Right ventricle myocardium superior (tissue), 1 donor: ENCODE results near the gene IFIT5. TPM values are rescaled to one million over a fixed set of nuclear protein-coding genes. Genes with fewer than 3 reads are reported as not detected.

Source experiments
- ATAC-seq: fragments of 200-7000 bp; cut with Tn5 transposase; one replicate; pipeline ENCODE4 v1.9.1; 2020; ENCODE audit warnings: mild to moderate bottlenecking; ENCODE audit not compliant: poor library complexity
- DNase-seq: peaks from one replicate; pipeline ENCODE4 v3.0.0-alpha.2; 2020
- intact Hi-C: fragments of 100-400 bp; cut with DNase I; formaldehyde crosslinking; loops from one replicate; pipeline ENCODE4 v1.11.2; 2022
- long read RNA-seq: library from polyadenylated mRNA; unstranded; transcript quantifications from one replicate; pipeline ENCODE4 v2.0.0, GENCODE V29; 2021
- total RNA-seq: library from RNA; stranded (reverse); fragmentation: NEBNext Ultra II Directional; extraction: Animal tissue kit (Norgen Biotek cat#: 25700); gene quantifications from one replicate; pipeline ENCODE4 v1.2.1, GENCODE V29; 2021
- donor health status: DM: no; HTN: yes; CAD: no; lungs with severe emphysema.

IFIT5 gene, protein sequence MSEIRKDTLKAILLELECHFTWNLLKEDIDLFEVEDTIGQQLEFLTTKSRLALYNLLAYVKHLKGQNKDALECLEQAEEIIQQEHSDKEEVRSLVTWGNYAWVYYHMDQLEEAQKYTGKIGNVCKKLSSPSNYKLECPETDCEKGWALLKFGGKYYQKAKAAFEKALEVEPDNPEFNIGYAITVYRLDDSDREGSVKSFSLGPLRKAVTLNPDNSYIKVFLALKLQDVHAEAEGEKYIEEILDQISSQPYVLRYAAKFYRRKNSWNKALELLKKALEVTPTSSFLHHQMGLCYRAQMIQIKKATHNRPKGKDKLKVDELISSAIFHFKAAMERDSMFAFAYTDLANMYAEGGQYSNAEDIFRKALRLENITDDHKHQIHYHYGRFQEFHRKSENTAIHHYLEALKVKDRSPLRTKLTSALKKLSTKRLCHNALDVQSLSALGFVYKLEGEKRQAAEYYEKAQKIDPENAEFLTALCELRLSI
- 7.1 TPM for total RNA-seq
- long read RNA-seq, full-length matches to known transcripts: 37 of 39 reads
- long read RNA-seq, partial matches to known transcripts: 2 of 39 reads
- long read RNA-seq, other reads (novel, unspliced or antisense): 0 of 39 reads

DNA sequence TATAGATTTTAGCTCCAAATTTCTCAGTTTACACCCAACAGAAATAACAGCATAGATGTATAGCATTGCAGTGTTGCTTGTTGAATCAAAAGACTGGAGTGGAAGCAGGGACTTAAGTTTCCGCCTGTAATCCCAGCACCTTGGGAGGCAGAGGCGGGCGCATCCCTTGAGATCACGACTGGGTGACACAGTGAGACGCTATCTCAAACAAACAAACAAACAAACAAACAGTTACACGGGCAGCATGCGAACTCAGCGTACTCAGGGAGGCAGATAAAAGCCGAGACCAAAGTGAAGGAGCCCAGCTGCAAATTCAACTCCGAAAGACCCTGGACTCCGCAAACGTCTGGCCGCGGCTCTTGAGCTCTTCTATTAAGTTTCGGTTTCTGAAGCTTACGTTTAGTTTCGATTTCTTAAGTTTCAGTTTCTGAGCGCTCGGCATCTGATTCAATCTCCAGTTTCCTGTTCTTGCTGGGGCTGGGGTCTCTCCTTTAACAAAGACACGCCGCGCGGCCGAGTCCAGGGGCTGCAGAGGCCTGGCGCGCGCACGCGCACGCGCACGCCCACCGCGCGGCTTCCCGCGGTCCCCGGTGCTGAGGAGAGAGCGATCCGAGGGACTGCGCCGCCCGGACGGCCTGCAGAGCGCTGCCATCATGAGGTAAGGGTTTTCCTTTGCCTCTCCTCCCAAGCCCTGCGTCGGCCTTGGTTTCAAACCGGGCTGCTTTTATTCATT lies at the start of gene IFIT5:
Gene IFIT5, plus strand, starts transcription at position 423 of the 733 bp plus-strand sequence. Its CDS starts 231 bp downstream, at position 654.
- ATAC-seq: peak; percentile 96
- intact Hi-C loops: no loop called here
- DNase-seq: peak; percentile 89

DNA sequence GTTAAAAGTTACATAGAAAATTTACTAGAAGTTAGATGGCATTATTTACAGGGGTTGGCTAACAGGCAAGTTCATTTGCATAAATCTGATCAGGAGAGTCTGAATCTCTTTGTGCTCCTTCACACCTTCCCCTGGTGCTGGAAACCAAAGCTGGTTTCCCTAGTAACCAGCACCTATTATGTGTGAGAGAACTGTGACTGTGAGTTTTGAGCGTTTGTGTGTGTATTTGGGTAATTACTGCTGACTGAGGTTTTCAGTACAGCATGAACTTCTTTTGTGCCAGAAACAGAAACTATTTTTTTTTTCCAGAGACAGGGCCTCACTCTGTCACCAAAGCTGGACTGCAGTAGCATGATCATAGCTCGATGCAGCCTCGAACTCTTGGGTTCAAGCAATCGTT lies 46.8 kb upstream of the IFIT5 start:
- DNase-seq (no peak), ATAC-seq (no peak)
- intact Hi-C loops: no loop called here

DNA sequence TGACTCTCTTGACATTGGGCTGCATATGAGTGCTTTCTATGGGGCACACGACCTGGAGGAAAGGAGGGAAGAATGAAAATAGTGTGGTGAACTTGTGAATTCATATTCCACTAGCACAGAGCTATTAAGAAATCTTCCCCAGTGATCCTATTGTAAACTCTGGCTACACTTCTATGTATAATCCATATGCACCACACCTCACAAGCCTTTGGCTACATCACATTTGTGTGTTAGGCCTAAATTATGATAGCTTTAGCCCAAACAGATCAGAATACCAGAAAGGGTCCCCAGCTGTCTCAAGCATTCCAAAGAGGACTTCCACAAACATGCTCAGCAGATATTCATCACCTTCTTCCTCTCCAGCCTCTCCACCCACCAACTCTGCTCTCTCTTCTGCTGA lies 46.2 kb upstream of the IFIT5 start:
- intact Hi-C loops: no loop called here
- no peak for DNase-seq
- ATAC-seq: no peak

DNA sequence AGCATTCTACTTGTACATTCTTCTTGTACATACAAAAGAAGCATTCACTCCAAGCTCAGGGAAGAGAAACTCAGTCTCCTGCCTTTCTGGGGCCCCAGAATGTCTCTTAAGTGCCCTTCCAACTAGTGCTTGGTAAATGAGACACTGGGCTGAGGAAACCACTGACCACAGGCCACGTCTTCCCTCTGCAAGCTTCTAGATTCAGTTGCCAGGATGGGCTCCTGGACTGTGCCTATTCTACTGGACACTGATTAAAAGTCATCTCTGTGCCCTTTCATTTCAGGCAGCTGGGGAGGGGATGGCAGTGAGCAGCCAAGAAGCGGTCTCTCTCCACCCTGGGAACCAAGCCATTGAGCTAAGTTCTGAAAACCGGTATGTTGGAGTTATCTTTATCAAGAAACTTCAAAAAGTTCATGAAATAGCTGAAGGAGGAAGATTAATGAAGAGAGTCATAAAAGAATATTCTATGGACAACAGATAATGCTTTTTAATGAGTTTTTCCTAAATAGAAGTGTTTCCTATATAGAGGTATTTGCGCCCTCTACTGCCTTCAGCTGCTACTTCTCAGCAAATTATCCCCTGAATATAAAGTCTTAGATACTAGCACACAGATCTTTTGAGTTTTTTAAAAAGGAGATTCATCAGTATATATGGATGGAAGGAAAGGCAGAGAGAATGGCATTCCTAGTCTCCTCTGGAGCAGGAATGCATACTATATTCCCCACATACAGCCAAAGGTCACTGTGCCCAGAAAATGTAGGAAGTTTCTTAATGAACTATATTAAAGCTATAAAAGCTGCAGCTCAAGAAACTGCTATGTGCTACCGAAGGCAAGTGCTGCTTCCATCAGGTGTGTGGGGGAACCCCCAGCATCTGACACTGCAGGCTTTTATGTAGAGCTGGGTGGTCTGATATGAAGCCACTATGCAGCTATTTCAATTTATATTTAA lies 44.9 kb upstream of the IFIT5 start:
- ATAC-seq (no peak), DNase-seq (no peak)
- intact Hi-C loops: no loop called here

DNA sequence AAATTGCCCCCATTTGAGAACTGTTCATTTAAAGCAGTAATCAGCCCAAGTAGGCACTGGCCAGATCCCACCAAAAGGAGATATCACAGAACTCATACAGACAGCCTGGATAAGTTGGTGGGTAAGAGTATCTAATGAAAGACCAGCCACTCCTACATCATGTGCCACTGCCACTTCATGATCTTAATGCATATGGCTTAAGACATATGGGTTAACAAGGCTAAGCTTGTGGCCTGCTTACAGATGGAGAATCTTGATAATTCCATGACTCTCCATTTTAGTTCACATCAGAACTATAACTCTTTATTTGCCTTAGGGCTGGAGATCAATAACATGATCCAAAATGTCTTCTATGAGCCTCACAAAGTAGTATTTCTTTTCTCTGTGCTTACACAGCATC lies 43.3 kb upstream of the IFIT5 start:
- DNase-seq: no peak
- ATAC-seq: no peak
- intact Hi-C loops: no loop called here

DNA sequence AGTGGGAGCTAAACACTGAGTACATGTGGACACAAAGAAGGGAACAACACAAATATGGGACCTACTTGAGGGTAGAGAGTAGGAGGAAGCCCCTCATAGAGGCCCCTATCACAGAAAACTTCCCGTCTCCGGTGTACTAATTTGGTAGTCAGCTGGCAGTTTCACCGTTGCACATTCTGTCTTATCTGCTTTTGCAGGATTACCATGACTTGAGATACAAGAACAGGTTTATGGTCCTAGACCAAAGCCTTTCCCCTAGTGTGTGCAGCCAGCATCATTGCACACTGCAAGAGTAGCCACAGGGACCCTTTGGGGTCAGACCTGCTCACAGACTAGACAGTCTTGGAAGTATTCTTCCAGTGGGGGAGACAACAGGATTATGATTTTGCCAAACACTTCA lies 42.4 kb upstream of the IFIT5 start:
- intact Hi-C loops: no loop called here
- ATAC-seq (no peak), DNase-seq (no peak)

DNA sequence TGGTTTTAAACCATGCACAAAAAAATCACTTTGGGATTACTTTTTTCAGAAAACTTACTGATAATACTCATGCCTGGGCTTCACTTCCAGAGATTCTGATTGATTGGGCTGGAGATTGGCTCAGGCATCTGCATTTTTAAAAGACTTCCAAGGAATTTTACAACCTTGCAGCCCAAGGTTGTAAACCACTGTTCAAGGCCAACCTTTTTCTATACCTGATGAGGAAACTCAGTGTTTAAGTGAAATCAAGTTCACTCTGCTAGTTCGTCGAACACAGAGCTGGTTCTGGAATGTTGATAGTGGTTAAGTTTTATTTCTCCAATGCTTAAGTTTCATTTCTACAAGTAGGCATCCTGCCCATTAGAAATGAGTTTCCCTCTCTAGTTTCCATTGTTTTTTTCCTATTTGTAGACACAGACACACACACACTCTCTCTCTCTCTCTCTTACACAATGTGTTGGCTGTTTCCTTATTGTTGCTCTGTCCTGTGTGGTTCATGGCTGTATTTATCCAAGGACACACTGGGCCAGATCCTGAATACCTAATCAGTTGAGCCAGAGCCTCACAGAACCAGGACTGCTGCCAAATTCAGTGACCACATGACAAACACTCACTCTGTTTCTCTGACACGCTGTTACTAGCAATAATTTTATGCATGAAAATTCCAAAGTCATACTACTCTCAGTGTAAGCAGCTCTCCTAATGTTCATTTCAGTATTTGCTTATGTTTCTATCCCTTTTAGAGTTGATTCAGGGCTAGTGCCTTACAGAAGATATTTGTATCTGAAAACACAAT lies 40.3 kb upstream of the IFIT5 start:
- peak; percentile 96 for ATAC-seq
- intact Hi-C loops: no loop called here
- DNase-seq: peak; percentile 79

DNA sequence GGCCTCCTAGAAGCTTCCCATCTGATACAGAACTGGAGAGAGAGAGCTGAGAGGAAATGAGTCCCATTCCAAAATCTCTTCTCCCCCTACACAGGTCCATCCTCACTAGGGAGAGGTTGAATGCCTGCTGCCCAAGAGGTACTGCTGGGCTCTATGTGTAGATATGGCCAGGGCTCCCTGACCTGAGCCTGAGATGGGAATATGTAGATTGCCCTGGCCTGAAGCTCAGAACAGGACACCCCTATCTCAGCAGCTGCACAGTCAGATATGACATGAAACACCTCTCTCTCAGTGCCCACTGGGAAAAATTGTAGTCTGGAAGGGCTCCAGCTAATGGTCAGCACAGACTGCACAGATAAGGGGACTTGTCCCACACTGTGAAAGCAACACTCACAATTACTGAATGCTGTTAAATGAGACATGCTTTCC lies 39.6 kb upstream of the IFIT5 start:
- ATAC-seq: peak; percentile 61

DNA sequence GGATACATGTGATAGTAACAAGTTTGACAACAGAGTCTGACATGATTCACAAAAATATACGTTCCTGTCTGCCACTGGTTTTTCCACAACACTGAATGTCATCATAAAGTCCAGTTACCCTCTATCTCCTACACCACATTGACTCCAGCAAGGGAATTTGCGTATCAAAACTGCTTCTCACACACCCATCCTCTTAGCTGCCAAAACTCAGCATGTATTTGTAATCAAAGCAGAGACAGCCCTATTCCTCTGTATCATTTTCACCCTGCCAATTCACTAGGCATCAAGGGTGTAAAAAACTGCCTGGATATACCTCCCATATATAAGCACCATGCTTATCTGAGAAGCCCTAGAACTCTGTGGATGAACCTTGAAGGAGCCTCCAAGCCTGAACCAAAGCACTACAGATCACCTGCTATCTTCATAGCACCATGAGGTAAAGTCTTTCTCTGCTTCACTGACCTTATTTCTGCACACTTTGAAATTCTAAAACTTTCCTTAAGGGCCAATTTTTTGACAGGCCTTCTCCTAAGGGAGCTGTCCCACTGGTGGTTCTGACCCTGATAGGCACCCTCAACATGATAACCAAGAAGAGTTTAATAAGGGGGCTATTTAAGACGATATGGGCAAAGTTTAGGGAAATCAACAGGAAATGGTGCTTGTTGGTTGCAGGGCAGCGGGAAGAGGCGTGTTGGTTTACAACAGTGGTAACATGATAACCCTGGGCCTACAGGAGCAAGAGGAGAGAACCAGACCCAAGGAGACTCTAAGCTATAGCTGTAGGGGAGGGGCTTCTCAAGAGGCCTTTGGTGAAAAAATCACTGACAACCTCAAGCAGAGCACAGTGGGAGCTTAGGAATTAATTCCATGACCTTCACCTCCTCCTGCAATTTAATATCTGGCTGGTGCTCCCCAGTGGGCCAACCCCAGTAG lies 36.4 kb upstream of the IFIT5 start, which contains the start of gene IFIT1B:
Gene IFIT1B, plus strand, starts transcription at position 352 of the 933 bp plus-strand sequence. Its CDS starts 80 bp downstream, at position 432.
- intact Hi-C loops: no loop called here

More for the DNA sequence above, 39.6 kb upstream of the IFIT5 start:
- intact Hi-C loops: no loop called here
- no peak for DNase-seq

DNA sequence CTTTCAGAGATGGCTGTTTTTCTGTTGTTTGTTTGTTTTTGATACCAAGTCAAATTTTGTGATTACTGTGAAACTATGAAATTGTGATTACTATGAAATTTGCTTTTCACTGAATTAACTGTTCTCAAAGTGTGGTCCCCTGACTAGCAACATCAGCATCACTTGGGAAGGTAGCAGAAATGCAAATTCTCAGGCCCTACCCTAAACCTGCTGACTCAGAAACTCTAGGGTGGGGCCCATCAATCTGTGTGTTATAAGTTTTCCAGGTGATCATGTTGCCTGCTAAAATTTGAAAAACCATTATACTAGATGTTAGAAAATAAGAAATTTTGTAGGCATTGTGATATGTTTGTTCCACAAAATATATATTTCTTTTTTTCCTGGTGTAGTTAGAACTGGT lies 35.3 kb upstream of the IFIT5 start:
- intact Hi-C loops: no loop called here
- DNase-seq (no peak), ATAC-seq (no peak)

More for the DNA sequence above, 36.4 kb upstream of the IFIT5 start, which contains the start of gene IFIT1B:
- ATAC-seq (no peak), DNase-seq (no peak)

DNA sequence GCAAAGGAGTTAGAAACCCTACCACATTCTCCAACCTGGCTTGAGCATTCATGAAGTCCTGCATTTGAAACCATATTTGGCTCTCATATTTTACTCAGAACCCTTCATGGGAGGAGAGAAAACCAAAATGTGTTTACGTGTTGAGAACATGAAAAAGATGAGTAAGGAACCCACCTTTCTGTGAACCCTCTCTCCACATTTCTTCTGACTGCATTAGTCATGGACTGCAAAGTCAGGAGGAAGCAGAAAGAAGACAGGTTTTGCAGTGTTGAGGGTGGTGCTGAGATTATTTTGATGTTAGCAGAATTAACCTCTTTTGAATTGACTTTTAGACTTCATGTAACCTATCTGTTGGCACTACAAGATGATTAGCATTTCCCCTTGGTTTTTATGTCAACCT lies 31.6 kb upstream of the IFIT5 start:
- intact Hi-C loops: no loop called here
- no peak for ATAC-seq

DNA sequence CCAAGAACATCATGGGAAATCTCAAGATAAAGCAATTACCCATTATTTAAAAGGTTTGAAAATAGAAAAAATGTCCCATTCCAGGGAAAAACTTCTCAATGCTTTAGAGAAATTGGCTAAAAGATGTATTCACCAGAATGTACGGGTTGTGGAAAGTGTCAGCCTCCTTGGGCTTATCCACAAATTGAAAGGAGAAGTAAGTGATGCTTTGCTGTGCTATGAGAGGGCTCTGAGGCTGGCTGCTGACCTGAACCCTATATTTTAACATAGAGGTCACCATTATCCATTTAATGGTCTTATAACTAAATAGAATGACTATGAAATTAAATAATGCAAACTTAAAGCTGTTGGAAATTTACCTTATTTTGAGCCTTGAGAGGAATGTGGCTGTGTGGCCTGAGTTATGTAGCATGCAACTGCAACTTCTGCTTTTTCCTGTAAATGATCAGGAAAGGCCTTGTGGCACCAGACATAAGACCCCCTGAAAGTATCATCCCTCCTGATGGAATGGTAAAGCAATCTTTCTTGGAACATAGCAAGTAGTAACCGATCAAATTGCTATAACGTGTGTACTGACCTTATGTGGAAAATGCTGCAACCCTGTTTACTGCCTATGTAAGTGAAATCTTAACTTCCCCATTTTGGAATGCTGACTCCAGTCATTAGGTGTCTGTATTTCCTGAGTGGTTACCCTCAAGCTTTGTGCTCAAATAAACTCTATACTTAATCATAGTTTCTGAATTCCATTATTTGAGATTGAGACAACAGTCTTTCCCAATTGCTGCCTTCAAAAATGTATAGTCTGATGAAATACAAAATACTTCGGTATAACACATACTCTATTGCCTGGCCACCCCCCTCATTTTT lies 29.7 kb upstream of the IFIT5 start:
- intact Hi-C loops: no loop called here
- DNase-seq: no peak
- peak; percentile 70 for ATAC-seq

More for the DNA sequence above, 31.6 kb upstream of the IFIT5 start:
- DNase-seq: no peak

DNA sequence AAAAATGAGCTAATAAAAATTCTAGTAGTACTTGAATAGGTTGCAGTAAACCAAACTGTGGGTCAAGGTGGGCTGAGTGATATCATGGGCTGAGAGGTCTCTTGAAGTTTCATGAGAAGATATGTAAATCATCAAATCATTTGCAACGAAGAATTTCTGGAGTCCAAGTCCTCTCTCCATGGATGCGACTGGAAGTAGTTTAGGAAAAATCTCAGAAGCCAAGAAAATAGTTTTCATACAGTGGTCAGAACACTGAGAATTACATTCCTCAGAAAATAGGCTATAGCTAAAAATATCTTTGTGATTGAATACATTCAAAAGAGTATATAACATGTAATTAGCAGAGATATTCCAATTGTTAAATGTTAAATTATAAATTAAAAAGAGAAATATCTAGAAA lies 25.6 kb upstream of the IFIT5 start:
- intact Hi-C loops: no loop called here
- no peak for DNase-seq
- no peak for ATAC-seq

DNA sequence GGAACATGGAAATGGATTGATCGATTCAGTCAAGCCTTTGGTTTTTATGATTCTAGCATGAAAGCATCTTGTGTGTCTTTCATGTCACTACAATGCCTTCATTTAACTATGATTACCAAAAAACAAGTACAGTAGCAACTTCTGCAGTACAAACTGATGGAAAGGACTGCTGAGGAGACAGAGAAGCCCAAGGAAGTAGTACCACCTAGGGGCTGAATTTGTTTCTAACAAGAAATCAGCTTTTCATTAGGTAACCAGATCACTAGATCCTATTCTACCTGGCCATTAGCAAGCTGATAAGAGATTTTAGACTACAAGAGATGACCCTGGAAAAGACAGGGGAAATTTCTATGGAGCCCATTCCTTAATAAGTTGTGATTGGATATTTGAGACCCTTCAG lies 25.1 kb upstream of the IFIT5 start:
- intact Hi-C loops: no loop called here
- DNase-seq: no peak
- no peak for ATAC-seq

DNA sequence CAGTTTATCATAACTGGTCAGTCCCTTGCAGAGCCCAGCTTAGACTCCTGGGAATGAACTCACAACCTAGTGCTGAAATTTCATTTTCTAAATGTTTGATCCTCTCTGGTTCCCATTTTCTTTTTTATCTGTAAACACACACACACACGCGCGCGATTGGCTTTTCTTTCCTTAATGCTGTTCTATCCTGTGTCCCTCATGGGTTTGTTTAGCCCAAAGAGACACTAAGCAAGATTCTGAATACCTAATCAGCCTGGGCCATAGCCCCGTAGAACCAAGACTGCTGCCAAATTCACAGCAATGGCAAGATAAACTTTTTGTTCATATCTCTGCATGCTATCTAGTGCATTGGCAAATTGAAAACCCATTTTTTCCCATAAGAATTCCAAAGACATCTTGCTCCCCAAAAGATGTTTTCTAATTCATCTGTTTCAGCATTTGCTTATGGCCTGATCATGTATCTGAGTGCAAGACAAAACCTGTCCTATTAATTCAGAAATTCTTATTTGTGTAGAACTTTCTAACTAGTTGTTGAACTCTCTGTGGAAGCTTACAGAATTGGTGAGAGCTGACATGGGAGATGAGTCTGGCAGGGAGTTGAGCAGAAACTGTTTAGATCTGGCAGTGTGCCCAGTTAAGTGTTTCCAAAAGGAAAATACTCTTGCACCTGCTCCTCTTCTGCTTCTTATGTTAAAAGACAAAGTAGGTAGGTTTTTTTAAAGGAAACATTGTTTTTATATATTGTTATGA lies 23.7 kb upstream of the IFIT5 start:
- ATAC-seq (peak; percentile 40), DNase-seq (no peak)
- intact Hi-C loops: no loop called here
